ENCODE results near the gene PBX3.

PBX3 gene

GRCh38 chr9:125747053-125747764 is at the start of gene PBX3:
TSS of gene PBX3 (plus strand) at chr9:125747373.
- DNase-seq = peak; percentile 54 to 59

- no peak for DNase-seq
Measured at GRCh38 chr9:125699870-125700269, 47.3 kb upstream of the PBX3 start.

- DNase-seq = no peak
Measured at GRCh38 chr9:125700791-125701190, 46.4 kb upstream of the PBX3 start.

- DNase-seq = no peak
Measured at GRCh38 chr9:125701351-125701750, 45.8 kb upstream of the PBX3 start.

- DNase-seq = no peak
Measured at GRCh38 chr9:125703662-125704061, 43.5 kb upstream of the PBX3 start.

GRCh38 chr9:125705893-125706292 is 41.3 kb upstream of the PBX3 start:
- DNase-seq = no peak

GRCh38 chr9:125706651-125707471 is 40.3 kb upstream of the PBX3 start, which contains the start of gene MAPKAP1:
TSS of gene MAPKAP1 (minus strand) at chr9:125707208. CDS start at chr9:125672574, 34,634 bp downstream.
- DNase-seq = peak; percentile 92 to 95

GRCh38 chr9:125707472-125707804 is 39.7 kb upstream of the PBX3 start:
- no peak for DNase-seq

- DNase-seq = no peak
Measured at GRCh38 chr9:125726456-125727132, 20.6 kb upstream of the PBX3 start.

GRCh38 chr9:125730168-125730567 is 17.0 kb upstream of the PBX3 start:
- DNase-seq = no peak

- DNase-seq = no peak
Measured at GRCh38 chr9:125732562-125732961, 14.6 kb upstream of the PBX3 start.

- DNase-seq = no peak
Measured at GRCh38 chr9:125739436-125739835, 7.7 kb upstream of the PBX3 start.

GRCh38 chr9:125742657-125743056 is 4.5 kb upstream of the PBX3 start:
- no peak for DNase-seq

GRCh38 chr9:125743682-125744428 is 3.3 kb upstream of the PBX3 start:
- DNase-seq = no peak

- no peak for DNase-seq
Measured at GRCh38 chr9:125744616-125745015, 2.6 kb upstream of the PBX3 start.

- DNase-seq = no peak
Measured at GRCh38 chr9:125745018-125745417, 2.2 kb upstream of the PBX3 start.

GRCh38 chr9:125745682-125746016 is 1.5 kb upstream of the PBX3 start:
- no peak for DNase-seq

GRCh38 chr9:125746017-125746773 is 978 bp upstream of the PBX3 start:
- peak; percentile 96 for DNase-seq

GRCh38 chr9:125746774-125747052 is 460 bp upstream of the PBX3 start:
- no peak for DNase-seq

GRCh38 chr9:125747765-125748445 is 732 bp downstream of the PBX3 start:
- DNase-seq = peak in 1 of 2 donors; percentile 31

- DNase-seq = peak in 1 of 2 donors; percentile 20
Measured at GRCh38 chr9:125748446-125749099, 1.4 kb downstream of the PBX3 start.
